ENCODE measurements around the gene PGM3. TPM values are rescaled to one million over a fixed set of nuclear protein-coding genes. Genes with fewer than 3 reads are reported as not detected.

PGM3 gene
- polyA plus RNA-seq, 4 donors: 31.4 to 59.1 (median 48.1) TPM

- DNase-seq (ENCODE audit: low read depth in 4 of 4, low spot score in 2 of 4): no peak
These were observed 67.6 kb downstream of the PGM3 start for GRCh38 chr6:83125425-83125824.

GRCh38 chr6:83124553-83124952 is 68.5 kb downstream of the PGM3 start:
- DNase-seq (ENCODE audit: low read depth in 4 of 4, low spot score in 2 of 4): no peak

GRCh38 chr6:83119742-83120300 is 73.2 kb downstream of the PGM3 start:
- no peak for DNase-seq (ENCODE audit: low read depth in 4 of 4, low spot score in 2 of 4)

- no peak for DNase-seq (ENCODE audit: low read depth in 4 of 4, low spot score in 2 of 4)
These were observed 75.3 kb downstream of the PGM3 start for GRCh38 chr6:83117802-83118201.

Other genes with a start within 250 kb of the PGM3 start
- gene UBE3D, start 127.4 kb downstream of the PGM3 start, polyA plus RNA-seq (ENCODE audit: insufficient read length in 4 of 4): 10 to 100 TPM in 1 of 4 donors, 1 to 10 TPM in 3; 7.1 to 11.5 (median 9.1) TPM
- gene DOP1A, start 125.6 kb downstream of the PGM3 start, polyA plus RNA-seq (ENCODE audit: insufficient read length in 4 of 4): 10 to 100 TPM; 26.3 to 42.1 (median 36.2) TPM
- gene RWDD2A, start 92 bp upstream of the PGM3 start, polyA plus RNA-seq (ENCODE audit: insufficient read length in 4 of 4): 1 to 10 TPM; 5.5 to 8.0 (median 6.7) TPM
- 1 to 10 TPM; 2.1 to 2.8 (median 2.4) TPM for gene ME1, start 237.8 kb upstream of the PGM3 start, polyA plus RNA-seq (ENCODE audit: insufficient read length in 4 of 4)

All from left renal cortex interstitium (tissue), 4 donors.